Keratinocyte (primary cell): Measurements from ENCODE around the gene SMG6.

Source experiments
- CTCF ChIP-seq, 3 experiments: IDR thresholded peaks in 1 of 3; conservative IDR thresholded peaks in 1 of 3; optimal IDR thresholded peaks in 1 of 3; 2 replicates in 2 of 3; 3 replicates in 1 of 3; pipeline versions ENCODE3 to v1.5.1; 2011; ENCODE audit warnings: low read length in 3 of 3, mild to moderate bottlenecking in 3 of 3, moderate library complexity in 2 of 3, control low read depth in 1 of 3, inconsistent platforms in 1 of 3; ENCODE audit not compliant: insufficient read depth in 2 of 3; ENCODE audit errors: extremely low read depth in 1 of 3
- EZH2 ChIP-seq: IDR thresholded peaks from one replicate; pipeline ENCODE4 v1.6.1; 2012; ENCODE audit warnings: inconsistent platforms, mild to moderate bottlenecking, low read length, moderate library complexity

GRCh38 chr17:2266045-2266864 lies 37.3 kb downstream of the SMG6 start:
- TF ChIP-seq CTCF (optimal IDR thresholded peaks at IDR 0.05 in 1 of 3, IDR thresholded peaks at IDR 0.05 in 1 of 3, conservative IDR thresholded peaks at IDR 0.05 in 1 of 3; ENCODE audit: extremely low read depth in 1 of 3, insufficient read depth in 2 of 3, low read length in 3 of 3): no peak
- no peak for TF ChIP-seq EZH2
